Endothelial cell of hepatic sinusoid (primary cell): ENCODE measurements around the gene GPATCH3.
"Not testable (repeated sequence)": the region's sequence is repeated elsewhere in the genome, so short reads cannot be mapped to it uniquely, and the experiment has no call there.

Experiments used
- in situ Hi-C: cut with HindIII; loops from 2 replicates; pipeline ENCODE4 v1.10.0; 2017; ENCODE audit warnings: low sequenced_read_pairs

GPATCH3 gene

GRCh38 chr1:26877326-26877725 is 22.9 kb downstream of the GPATCH3 start:
- in situ Hi-C loops: no loop called here

DNA sequence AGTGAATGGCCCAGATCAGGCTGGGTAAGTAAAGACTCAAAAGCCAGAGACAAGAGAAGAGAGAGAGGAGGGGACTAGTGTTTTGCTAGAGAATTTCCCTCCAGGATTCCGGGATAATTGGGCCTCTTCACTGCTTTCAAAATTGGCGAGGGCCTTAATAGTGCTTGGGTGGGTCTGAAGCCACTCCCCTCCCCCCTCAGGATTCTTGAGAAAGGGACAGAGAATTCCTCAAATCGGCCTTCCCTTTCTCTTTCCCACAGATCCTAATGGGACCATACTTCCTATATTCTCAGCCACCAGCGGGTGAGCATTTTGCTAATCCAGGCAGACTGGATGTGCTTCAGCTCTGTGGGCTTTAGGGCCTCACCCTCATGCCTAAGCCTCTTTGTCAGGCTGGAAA is 25.4 kb downstream of the GPATCH3 start:
- in situ Hi-C loops: no loop called here

DNA sequence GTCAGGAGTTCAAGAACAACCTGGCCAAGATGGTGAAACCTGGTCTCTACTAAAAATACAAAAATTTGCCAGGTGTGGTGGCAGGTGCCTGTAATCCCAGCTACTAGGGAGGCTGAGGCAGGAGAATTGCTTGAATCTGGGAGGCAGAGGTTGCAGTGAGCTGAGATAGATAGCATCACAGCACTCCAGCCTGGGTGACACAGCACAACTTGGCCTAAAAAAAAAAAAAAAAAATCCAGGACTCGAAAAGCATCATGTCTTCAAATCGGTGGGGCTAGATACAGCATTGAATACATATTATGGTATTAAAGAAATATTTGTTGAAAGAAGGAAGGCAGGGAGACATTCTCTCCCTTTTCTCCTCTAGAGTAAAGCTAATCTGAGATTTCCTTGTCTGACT is 27.2 kb downstream of the GPATCH3 start:
- in situ Hi-C loops: not testable (repeated sequence)

GRCh38 chr1:26864610-26865480 is 35.4 kb downstream of the GPATCH3 start:
- in situ Hi-C loops: no loop called here

DNA sequence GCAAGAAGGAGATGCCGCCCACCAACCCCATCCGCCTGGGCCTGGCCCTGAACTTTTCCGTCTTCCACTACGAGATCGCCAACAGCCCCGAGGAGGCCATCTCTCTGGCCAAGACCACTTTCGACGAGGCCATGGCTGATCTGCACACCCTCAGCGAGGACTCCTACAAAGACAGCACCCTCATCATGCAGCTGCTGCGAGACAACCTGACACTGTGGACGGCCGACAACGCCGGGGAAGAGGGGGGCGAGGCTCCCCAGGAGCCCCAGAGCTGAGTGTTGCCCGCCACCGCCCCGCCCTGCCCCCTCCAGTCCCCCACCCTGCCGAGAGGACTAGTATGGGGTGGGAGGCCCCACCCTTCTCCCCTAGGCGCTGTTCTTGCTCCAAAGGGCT is 36.6 kb downstream of the GPATCH3 start:
- in situ Hi-C loops: no loop called here

- in situ Hi-C loops: no loop called here
Measured at GRCh38 chr1:26862781-26863684, 37.2 kb downstream of the GPATCH3 start, which contains the start of gene SFN. Gene SFN (plus strand): TSS chr1:26863149. CDS start chr1:26863213, 64 bp downstream.

DNA sequence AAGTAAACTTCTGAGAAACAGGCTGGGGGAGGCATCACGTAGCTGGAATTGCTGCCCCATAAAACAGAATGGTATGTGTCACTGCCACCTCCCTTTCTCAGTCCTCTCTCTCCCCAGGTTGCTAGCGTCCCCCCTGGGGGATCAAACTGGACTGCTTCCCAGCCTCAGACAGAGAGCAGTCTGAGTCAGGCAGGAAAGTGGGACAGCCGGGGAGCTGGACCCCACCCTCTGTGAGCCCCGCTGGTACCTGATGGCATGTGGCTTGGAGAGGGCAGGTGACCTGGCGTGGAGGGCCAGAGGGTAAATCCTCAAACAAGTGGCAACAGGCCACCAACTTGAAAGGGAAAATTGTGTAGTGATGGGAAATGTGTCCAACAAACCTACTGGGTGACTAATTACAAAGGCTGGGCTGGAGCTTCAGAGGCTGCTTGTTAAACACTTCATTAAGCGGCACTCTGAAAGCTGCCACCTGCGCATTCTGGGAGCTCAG is 38.3 kb downstream of the GPATCH3 start:
- in situ Hi-C loops: no loop called here

DNA sequence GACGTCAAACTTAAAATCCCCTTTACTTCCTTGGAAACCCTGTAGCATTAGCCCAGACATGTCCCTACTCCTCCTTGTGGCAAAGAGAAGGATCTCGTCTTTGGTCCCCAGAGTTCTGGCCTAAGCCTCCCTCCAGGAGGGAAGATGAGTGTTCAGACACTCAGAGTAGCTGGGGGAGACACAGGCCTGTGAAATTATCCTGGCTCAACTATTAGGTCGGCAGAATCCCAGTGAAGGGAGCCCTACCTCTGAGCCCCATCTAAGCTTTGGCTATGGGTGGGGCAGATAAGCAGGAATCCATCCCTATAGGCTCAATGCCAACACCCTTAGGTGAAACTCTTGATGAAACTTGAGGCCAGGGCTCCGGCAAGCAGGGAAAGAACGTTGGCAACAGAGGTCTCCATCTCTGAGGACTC is 39.0 kb downstream of the GPATCH3 start:
- in situ Hi-C loops: no loop called here

GRCh38 chr1:26858891-26859640 is 41.2 kb downstream of the GPATCH3 start:
- in situ Hi-C loops: no loop called here

DNA sequence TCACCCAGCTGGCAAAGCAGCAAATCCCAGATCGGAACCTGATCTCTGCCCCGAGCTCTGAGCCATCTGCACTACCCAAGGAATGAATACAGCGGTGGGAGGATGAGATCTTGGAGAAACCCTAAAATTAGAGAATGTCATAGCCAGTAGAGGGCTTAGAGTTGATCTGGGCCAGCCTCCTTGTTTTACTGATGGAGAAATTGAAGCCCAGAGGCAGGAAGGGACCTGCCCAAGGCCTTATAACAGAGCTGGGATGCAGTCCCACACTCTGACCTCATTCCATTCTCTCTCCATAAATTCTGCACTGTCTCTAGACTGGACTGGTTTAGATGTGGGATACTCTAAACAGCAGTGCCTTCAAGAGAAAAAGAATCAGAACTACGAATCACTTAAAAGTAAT is 42.1 kb downstream of the GPATCH3 start:
- in situ Hi-C loops: no loop called here

GRCh38 chr1:26857473-26858060 is 42.7 kb downstream of the GPATCH3 start:
- in situ Hi-C loops: no loop called here

GRCh38 chr1:26856604-26857469 is 43.4 kb downstream of the GPATCH3 start:
- in situ Hi-C loops: no loop called here

DNA sequence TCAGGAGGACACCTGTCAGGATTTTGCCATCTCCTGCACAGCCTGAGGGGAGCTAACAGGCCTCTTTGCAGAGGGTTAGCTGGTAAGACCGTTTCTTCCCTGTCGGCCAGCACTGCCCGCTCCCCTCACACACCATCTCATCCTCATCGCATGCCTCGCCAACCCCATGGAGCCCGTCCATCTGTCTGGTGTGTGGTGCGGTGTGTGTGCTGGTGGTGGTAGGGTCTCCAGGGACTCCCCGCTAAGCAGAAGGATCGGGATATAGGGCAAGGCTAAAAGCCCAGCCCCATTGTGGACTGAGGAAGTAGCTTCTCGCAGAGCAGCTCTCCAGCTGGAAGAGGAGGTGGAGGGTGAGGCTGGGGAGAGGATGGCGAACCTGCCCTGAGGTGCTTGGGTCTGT is 44.1 kb downstream of the GPATCH3 start:
- in situ Hi-C loops: no loop called here

DNA sequence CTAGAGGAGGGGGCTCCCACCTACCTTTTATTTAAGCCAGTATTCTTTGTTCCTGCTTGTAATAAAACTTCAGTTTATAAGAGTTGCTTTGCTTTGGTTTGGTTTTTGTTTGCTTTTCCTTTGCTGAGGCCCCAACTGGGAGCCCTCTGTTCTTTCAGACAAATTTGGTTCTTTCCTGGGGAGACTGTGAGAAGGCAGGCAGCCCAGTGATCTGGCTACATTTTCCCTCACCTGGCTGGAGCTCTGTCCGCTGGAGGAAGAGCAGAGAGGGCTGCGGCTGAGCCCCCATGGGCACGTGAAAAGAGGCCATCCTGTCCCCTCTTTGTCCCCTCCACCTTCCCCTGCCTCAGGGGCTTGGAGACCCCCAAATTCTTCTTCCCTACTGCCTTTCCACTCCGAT is 44.6 kb downstream of the GPATCH3 start:
- in situ Hi-C loops: no loop called here

GRCh38 chr1:26854906-26855305 is 45.4 kb downstream of the GPATCH3 start:
- in situ Hi-C loops: loop anchor here (5.0 kb wide), 1 partner anchor 32 kb away; no protein-coding TSS in a partner anchor

- in situ Hi-C loops: loop anchor here (5.0 kb wide), 1 partner anchor 34 kb away; no protein-coding TSS in a partner anchor
Measured at GRCh38 chr1:26853600-26853999, 46.7 kb downstream of the GPATCH3 start.

GRCh38 chr1:26853156-26853555 is 47.1 kb downstream of the GPATCH3 start:
- in situ Hi-C loops: loop anchor here (5.0 kb wide), 1 partner anchor 34 kb away; no protein-coding TSS in a partner anchor

GRCh38 chr1:26852701-26853100 is 47.6 kb downstream of the GPATCH3 start:
- in situ Hi-C loops: loop anchor here (5.0 kb wide), 1 partner anchor 35 kb away; no protein-coding TSS in a partner anchor

DNA sequence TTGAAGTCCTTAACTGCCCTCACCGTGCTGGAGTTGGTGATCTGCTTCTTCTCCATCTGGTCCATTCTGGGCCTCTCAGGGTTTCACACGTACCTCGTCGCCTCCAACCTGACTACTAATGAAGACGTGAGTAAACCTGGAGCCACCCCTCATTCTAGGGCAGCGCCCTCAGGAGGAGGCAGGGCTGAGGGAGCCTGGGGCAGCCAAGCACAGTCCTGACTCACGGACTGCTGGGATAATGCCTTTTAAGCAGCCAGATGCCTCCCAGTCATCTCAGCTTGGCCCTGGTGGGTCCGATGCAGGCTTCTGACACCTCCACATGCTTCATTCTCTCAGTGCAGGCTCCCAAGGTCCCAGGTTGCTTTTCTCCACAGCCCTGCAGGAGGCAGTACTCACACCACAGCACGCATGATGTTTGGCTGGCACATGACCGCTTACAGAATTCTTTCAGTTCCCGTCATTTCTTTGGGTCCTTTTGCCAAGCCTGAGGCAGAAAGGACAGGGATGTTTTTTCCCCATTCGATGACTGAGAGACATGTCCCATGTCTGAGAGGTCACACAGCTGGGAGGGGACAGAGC is 49.1 kb downstream of the GPATCH3 start:
- in situ Hi-C loops: loop anchor here (5.0 kb wide), 1 partner anchor 36 kb away; no protein-coding TSS in a partner anchor
